Fibroblast of lung (primary cell): ENCODE measurements around the gene CREG1. TPM values are rescaled to one million over a fixed set of nuclear protein-coding genes. Genes with fewer than 3 reads are reported as not detected.

ENCODE experiments used
- DNase-seq, 2 donors: peaks; one replicate each; pipeline versions ENCODE4 v3.0.0 to v3.0.0-alpha.2; 2010; ENCODE audit warnings: low read depth in 2 of 2
- H2AFZ ChIP-seq: 2 replicates; pipeline ENCODE4 v1.5.1; 2012; ENCODE audit warnings: low read length, control low read depth, inconsistent platforms
- H3K27ac ChIP-seq: 2 replicates; pipeline ENCODE4 v1.5.1; 2011; ENCODE audit warnings: low read length, control low read depth; ENCODE audit not compliant: insufficient read depth
- H3K27me3 ChIP-seq: 2 replicates; pipeline ENCODE4 v1.5.1; 2011; ENCODE audit warnings: mild to moderate bottlenecking, low read length; ENCODE audit not compliant: control insufficient read depth, insufficient read depth
- H3K36me3 ChIP-seq: 2 replicates; pipeline ENCODE4 v1.5.1; 2011; ENCODE audit warnings: low read length; ENCODE audit not compliant: control insufficient read depth, insufficient read depth
- H3K4me1 ChIP-seq: 2 replicates; pipeline ENCODE4 v1.5.1; 2011; ENCODE audit warnings: low read length; ENCODE audit not compliant: control insufficient read depth, insufficient read depth; ENCODE audit errors: extremely low read depth
- H3K4me2 ChIP-seq: 2 replicates; pipeline ENCODE4 v1.5.1; 2011; ENCODE audit warnings: low read length, control low read depth; ENCODE audit not compliant: insufficient read depth; ENCODE audit errors: extremely low read depth
- H3K4me3 ChIP-seq, 4 experiments: fragments of 200-600 bp in 1 of 4; sonication (generic) in 1 of 4; replicated peaks in 1 of 4; 2 replicates each; pipeline ENCODE4 v1.5.1; 2011 to 2016; ENCODE audit warnings: low read length in 4 of 4, low read depth in 3 of 4, mild to moderate bottlenecking in 3 of 4, control low read depth in 2 of 4, inconsistent platforms in 1 of 4, mixed read lengths in 1 of 4; ENCODE audit not compliant: insufficient read depth in 1 of 4; ENCODE audit errors: control extremely low read depth in 1 of 4
- H3K79me2 ChIP-seq: 2 replicates; pipeline ENCODE4 v1.5.1; 2012; ENCODE audit warnings: mild to moderate bottlenecking, low read length, inconsistent platforms; ENCODE audit not compliant: control insufficient read depth, insufficient read depth
- H3K9ac ChIP-seq: 2 replicates; pipeline ENCODE4 v1.5.1; 2011; ENCODE audit warnings: mild to moderate bottlenecking, low read length, control low read depth; ENCODE audit not compliant: insufficient read depth
- H3K9me3 ChIP-seq: 2 replicates; pipeline ENCODE4 v1.5.1; 2012; ENCODE audit warnings: low read depth, low read length; ENCODE audit not compliant: control insufficient read depth, insufficient read depth
- H4K20me1 ChIP-seq: 2 replicates; pipeline ENCODE4 v1.5.1; 2011; ENCODE audit warnings: low read length; ENCODE audit not compliant: control insufficient read depth, insufficient read depth; ENCODE audit errors: extremely low read depth
- EZH2 ChIP-seq: IDR thresholded peaks from 2 replicates; pipeline ENCODE4 v1.5.1; 2012; ENCODE audit warnings: low read length, control low read depth, mild to moderate bottlenecking; ENCODE audit errors: missing control alignments
- polyA plus RNA-seq, 2 donors: library from polyadenylated mRNA; depleted of rRNA in 1 of 2; stranded (reverse) in 1 of 2; unstranded in 1 of 2; fragments of >200 nt; gene quantifications; 2 replicates each; pipeline ENCODE4 v1.2.1, GENCODE V29; 2011 to 2012; ENCODE audit warnings: missing spikeins in 1 of 2
- total RNA-seq: library from RNA; depleted of rRNA; stranded (reverse); fragments of >200 nt; gene quantifications from 2 replicates; pipeline ENCODE4 v1.2.1, GENCODE V29; 2014
- TF ChIP-seq, protein P1 (sequence below), 2 donors: IDR thresholded peaks in 1 of 2; conservative IDR thresholded peaks in 1 of 2; 1 replicate in 1 of 2; 2 replicates in 1 of 2; pipeline ENCODE4 v1.5.1; 2011 to 2012; ENCODE audit warnings: low read length in 2 of 2, control low read depth in 1 of 2, inconsistent platforms in 1 of 2, low read depth in 1 of 2, mild to moderate bottlenecking in 1 of 2

CREG1 gene
- total and polyA plus RNA-seq, 2 donors (not counting 1 experiment from before 2014, with no cell fraction given) = 58.5 to 75.5 TPM

DNA sequence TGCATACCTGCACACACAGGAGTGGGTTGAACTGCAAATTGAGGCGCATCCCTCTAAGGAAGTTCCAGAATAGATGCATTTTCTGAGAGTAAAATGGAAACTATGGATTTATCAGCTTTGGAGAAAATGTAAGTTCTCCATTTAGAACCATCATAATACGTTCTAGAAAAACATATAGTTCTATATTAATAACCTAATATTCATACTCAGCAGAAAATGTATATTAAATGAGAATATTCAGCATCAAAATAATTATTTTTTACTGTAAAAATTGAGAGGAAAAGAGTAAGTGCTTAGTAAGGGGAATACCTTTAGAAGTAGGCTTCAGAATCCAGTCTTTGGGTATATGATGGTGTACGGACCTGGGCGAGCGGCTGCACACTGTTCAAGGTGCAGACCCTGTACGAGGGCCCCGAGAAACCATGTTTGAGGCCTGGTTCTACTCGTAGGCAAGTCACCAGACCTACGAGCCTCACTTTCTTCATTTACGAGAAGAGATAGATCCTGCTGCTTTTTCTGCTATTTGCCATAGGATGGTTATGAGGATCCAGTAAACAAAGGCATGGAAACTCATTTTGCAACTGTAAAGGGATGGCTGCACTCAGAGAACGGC is 42.1 kb downstream of the CREG1 start:
- Histone ChIP-seq H3K36me3 (no peaks in the 10 kb centered on the region), H3K4me3 (no peak overlapping the region), H3K4me1 (no peaks in the 10 kb centered on the region), H3K4me2 (no peak overlapping the region), H3K27ac (no peak overlapping the region), H2AFZ (no peak overlapping the region), H3K9me3 (no peaks in the 10 kb centered on the region), H3K79me2 (no peaks in the 10 kb centered on the region), H3K9ac (no peak overlapping the region), H3K27me3 (no peaks in the 10 kb centered on the region), H4K20me1 (no peaks in the 10 kb centered on the region)
- TF ChIP-seq, protein P1, sequence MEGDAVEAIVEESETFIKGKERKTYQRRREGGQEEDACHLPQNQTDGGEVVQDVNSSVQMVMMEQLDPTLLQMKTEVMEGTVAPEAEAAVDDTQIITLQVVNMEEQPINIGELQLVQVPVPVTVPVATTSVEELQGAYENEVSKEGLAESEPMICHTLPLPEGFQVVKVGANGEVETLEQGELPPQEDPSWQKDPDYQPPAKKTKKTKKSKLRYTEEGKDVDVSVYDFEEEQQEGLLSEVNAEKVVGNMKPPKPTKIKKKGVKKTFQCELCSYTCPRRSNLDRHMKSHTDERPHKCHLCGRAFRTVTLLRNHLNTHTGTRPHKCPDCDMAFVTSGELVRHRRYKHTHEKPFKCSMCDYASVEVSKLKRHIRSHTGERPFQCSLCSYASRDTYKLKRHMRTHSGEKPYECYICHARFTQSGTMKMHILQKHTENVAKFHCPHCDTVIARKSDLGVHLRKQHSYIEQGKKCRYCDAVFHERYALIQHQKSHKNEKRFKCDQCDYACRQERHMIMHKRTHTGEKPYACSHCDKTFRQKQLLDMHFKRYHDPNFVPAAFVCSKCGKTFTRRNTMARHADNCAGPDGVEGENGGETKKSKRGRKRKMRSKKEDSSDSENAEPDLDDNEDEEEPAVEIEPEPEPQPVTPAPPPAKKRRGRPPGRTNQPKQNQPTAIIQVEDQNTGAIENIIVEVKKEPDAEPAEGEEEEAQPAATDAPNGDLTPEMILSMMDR (conservative IDR thresholded peaks at IDR 0.05 in 1 of 2, IDR thresholded peaks at IDR 0.05 in 1 of 2; ENCODE audit: low read depth in 1 of 2, low read length in 2 of 2) = no peak
- no peak for TF ChIP-seq EZH2
- no peak for DNase-seq

DNA sequence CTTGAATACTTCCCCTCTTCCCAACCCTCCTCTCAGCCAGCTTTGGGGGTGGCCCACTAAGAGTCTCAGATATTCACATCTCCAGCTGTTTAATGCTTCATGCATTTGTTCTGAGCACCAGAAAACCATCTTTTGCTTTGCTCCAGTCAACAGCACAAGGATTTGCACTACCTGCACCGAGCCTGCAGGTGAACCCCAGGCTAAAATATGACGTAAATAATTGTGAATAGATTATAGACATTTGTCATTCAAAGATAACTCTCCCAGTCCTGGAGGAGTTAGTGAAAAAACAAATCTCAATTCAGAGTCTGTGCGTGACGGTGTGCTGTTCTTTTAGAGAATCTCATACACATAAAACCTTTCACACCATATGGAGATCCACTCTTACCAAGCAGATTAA is 42.7 kb downstream of the CREG1 start:
- H3K36me3 ChIP-seq = no peaks in the 10 kb centered on the region
- H3K27ac ChIP-seq = no peak overlapping the region
- no peaks in the 10 kb centered on the region for H3K4me1 ChIP-seq
- H3K27me3 ChIP-seq = no peaks in the 10 kb centered on the region
- no peak overlapping the region for H3K9ac ChIP-seq
- TF ChIP-seq, protein P1 (conservative IDR thresholded peaks at IDR 0.05 in 1 of 2, IDR thresholded peaks at IDR 0.05 in 1 of 2; ENCODE audit: low read depth in 1 of 2, low read length in 2 of 2) = no peak
- no peak for TF ChIP-seq EZH2
- H3K79me2 ChIP-seq = no peaks in the 10 kb centered on the region
- H3K4me3 ChIP-seq = no peak overlapping the region
- no peak for DNase-seq
- H2AFZ ChIP-seq = no peak overlapping the region
- no peak overlapping the region for H3K4me2 ChIP-seq
- H4K20me1 ChIP-seq = no peaks in the 10 kb centered on the region
- H3K9me3 ChIP-seq = no peaks in the 10 kb centered on the region

DNA sequence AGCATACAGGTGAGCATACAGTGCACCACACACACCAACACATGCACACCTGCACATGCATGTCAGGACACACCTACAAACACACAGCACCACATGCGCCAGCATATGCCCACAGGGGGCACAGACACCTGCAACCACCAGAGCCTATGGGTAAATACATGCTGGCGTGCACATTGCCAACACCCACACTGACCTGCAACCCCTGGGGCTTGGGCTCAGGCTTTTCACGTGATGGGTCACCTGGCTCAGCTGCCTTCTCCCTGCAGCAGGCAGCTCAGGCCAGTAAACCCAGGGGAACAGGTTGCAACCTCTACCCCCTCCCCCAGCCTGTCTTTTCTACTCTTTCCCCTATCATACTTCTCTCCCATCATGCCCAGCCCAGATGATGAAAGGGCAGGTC is 43.3 kb downstream of the CREG1 start:
- Histone ChIP-seq H3K27ac (no peak overlapping the region), H3K79me2 (no peaks in the 10 kb centered on the region), H3K9ac (no peak overlapping the region), H3K4me3 (no peak overlapping the region), H3K9me3 (no peaks in the 10 kb centered on the region), H2AFZ (no peak overlapping the region), H4K20me1 (no peaks in the 10 kb centered on the region), H3K4me2 (no peak overlapping the region), H3K36me3 (no peaks in the 10 kb centered on the region), H3K4me1 (no peaks in the 10 kb centered on the region), H3K27me3 (no peaks in the 10 kb centered on the region)
- TF ChIP-seq, protein P1 (conservative IDR thresholded peaks at IDR 0.05 in 1 of 2, IDR thresholded peaks at IDR 0.05 in 1 of 2; ENCODE audit: low read depth in 1 of 2, low read length in 2 of 2) = no peak
- no peak for TF ChIP-seq EZH2
- DNase-seq = no peak
